Measurements from ENCODE around the gene OTUB2. TPM values are rescaled to one million over a fixed set of nuclear protein-coding genes. Genes with fewer than 3 reads are reported as not detected.

Gene OTUB2
- total RNA-seq, 4 donors from 2014 or later: 0.42 to 0.63 (median 0.52) TPM; not detected in 1

DNA sequence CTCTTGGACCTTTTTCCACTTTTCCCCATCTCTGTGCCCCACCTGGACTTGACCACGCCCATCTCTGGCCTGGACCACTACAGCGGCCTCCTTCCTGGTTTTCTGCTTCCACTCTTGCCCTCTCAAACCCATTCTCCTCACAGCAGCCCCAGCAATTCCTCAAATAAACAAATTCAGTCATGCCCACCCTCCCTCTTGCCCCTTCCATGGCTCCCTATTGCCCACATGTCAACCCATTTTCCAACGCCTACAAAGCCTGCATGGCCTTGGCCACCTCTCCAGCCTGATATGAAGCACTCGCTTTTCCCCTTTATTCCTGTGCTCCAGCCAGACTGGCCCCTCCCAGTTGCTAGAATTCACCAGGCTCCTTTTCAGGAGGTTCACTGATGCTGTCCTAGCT is 5.9 kb upstream of the OTUB2 start:
- H3K9me3 ChIP-seq: no peaks in the 10 kb centered on the region
- DNase-seq (ENCODE audit: extremely low spot score): no peak
- intact Hi-C loops (cut with DNase I): loop anchor here (10.0 kb wide), 1 partner anchor 365 kb away; no protein-coding TSS in a partner anchor
- no peak for TF ChIP-seq POLR2A (IDR thresholded peaks at IDR 0.05; ENCODE audit: low read depth)
- TF ChIP-seq EP300 (IDR thresholded peaks at IDR 0.05): no peak
- TF ChIP-seq, protein P1, sequence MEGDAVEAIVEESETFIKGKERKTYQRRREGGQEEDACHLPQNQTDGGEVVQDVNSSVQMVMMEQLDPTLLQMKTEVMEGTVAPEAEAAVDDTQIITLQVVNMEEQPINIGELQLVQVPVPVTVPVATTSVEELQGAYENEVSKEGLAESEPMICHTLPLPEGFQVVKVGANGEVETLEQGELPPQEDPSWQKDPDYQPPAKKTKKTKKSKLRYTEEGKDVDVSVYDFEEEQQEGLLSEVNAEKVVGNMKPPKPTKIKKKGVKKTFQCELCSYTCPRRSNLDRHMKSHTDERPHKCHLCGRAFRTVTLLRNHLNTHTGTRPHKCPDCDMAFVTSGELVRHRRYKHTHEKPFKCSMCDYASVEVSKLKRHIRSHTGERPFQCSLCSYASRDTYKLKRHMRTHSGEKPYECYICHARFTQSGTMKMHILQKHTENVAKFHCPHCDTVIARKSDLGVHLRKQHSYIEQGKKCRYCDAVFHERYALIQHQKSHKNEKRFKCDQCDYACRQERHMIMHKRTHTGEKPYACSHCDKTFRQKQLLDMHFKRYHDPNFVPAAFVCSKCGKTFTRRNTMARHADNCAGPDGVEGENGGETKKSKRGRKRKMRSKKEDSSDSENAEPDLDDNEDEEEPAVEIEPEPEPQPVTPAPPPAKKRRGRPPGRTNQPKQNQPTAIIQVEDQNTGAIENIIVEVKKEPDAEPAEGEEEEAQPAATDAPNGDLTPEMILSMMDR (IDR thresholded peaks at IDR 0.05): no peak
- no peak for TF ChIP-seq POLR2AphosphoS5 (IDR thresholded peaks at IDR 0.05)
- H3K27me3 ChIP-seq: no peaks in the 10 kb centered on the region
- H3K36me3 ChIP-seq: no peaks in the 10 kb centered on the region
- H3K4me1 ChIP-seq: no peaks in the 10 kb centered on the region
- no peak overlapping the region for H3K27ac ChIP-seq (replicated peaks in 1 of 4)
- H3K4me3 ChIP-seq: no peak overlapping the region
- WGBS: 88% methylated on average over 4 of the region's 4 CpGs

DNA sequence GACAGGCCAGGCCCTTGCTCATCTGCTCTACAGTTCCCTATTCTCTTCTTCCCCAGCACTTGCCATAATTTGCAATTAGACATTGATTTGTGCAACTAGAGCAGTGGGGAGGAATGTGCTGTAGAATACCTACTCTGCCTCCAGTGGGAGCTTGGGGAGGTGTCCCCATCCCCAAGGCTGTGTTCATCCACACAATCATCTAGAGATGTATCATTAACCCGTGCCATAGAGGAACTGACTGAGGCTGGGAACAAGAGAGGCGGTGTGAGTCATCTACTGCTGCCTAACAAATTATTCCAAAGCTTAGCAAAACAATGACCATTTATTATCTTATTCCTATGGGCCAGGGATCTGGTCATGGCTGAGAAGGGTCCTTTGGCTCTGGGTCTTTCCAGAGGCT is 5.1 kb upstream of the OTUB2 start:
- 95% methylated on average over 2 of the region's 2 CpGs for WGBS
- DNase-seq (ENCODE audit: extremely low spot score): no peak
- Histone ChIP-seq H3K36me3 (no peaks in the 10 kb centered on the region), H3K27ac (replicated peaks in 1 of 4) (no peak overlapping the region), H3K4me3 (no peak overlapping the region), H3K9me3 (no peaks in the 10 kb centered on the region), H3K4me1 (peaks cover 0 to 5% (median 0%) of the 10 kb centered on the region in 4 donors), H3K27me3 (no peaks in the 10 kb centered on the region)
- TF ChIP-seq, protein P1 (IDR thresholded peaks at IDR 0.05): no peak
- no peak for TF ChIP-seq POLR2A (IDR thresholded peaks at IDR 0.05; ENCODE audit: low read depth)
- no peak for TF ChIP-seq EP300 (IDR thresholded peaks at IDR 0.05)
- no peak for TF ChIP-seq POLR2AphosphoS5 (IDR thresholded peaks at IDR 0.05)
- intact Hi-C loops (cut with DNase I): loop anchor here (10.0 kb wide), 1 partner anchor 366 kb away; no protein-coding TSS in a partner anchor

DNA sequence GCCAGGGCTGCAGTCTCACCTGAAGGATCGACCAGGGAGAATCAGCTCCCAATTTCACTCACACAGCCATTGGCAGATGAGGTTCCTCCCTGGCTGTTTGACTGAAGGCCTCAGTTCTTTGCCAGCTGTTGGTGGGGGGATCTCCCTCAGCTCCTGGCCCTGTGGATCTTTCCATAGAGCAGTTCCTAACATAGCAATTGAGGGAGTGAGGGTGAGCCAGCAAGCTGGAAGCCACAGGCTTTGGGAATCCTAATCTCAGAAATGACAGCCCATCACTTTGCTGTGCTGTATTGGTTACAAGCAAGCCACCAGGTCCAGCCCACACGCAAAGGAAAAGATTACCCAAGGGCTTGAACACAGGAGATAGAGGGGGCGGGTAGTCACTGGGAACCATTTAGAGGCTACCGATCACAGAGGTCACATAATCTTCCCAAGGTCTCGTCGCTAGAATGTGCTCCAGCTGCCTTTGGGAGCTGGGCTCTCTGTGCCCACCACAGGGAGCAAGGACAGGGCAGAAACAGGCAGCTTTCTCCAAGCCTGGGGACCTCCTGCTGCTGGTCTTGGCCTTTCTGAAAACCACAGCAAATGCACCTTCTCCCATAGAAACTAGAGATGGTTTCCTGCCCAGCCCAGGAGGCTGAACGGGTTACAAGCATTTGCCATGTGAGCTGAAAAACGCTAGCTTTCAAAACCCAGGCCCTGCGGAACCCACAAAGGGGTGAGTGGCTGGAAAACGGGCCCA is 4.6 kb upstream of the OTUB2 start:
- intact Hi-C loops (cut with DNase I): loop anchor here (10.0 kb wide), 1 partner anchor 367 kb away; no protein-coding TSS in a partner anchor
- Histone ChIP-seq H3K4me1 (peaks cover 1 to 9% (median 3%) of the 10 kb centered on the region in 4 donors), H3K27ac (replicated peaks in 1 of 4) (no peak overlapping the region), H3K27me3 (no peaks in the 10 kb centered on the region), H3K9me3 (no peaks in the 10 kb centered on the region), H3K4me3 (no peak overlapping the region), H3K36me3 (no peaks in the 10 kb centered on the region)
- 78% methylated on average over 5 of the region's 10 CpGs for WGBS
- TF ChIP-seq, protein P1 (IDR thresholded peaks at IDR 0.05): no peak
- no peak for TF ChIP-seq POLR2AphosphoS5 (IDR thresholded peaks at IDR 0.05)
- TF ChIP-seq EP300 (IDR thresholded peaks at IDR 0.05): no peak
- no peak for TF ChIP-seq POLR2A (IDR thresholded peaks at IDR 0.05; ENCODE audit: low read depth)
- DNase-seq (ENCODE audit: extremely low spot score): no peak

DNA sequence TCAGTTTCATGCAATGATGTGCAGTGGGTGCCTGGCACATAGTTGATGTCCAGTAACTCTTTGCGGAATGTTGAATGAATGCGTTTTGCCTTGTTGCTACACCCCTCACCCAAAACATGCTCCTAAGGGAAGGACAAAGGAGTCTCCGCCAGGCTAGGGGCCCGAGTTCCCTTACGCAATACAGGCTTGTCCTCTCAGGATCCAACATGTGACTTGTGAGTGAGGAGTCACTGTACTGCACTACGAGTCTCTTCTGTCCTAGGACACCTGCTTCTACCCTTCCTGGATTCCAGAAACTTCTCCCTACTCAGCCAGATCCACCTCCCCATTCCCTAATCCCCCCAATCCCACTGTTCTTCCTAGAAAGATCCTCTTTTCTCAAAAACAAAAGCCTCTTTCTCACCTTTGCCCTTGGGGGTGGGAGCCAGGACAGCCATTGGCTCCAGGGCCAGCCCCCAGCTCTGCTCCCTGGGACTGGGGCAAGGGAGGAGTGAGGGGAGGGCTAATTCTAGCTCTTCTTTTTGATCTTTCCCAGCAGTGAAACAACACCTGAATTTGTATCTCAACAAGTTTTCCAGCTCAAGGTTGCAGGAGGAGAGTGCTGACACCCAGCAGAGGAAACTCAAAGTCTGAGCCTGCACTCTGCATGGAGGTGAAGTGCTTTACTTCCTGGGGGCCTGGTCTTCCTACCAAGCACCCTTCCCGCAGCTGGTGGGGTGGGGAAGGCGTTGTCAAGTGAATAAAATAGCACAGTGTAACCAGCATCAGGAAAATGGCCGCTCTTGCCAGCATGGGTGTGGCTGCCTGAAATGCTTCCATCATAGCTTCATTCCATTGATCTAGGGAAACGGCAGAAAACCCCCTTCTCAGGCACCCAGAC is 3.4 kb upstream of the OTUB2 start:
- intact Hi-C loops (cut with DNase I): loop anchor here (10.0 kb wide), 1 partner anchor 368 kb away; no protein-coding TSS in a partner anchor
- Histone ChIP-seq H3K9me3 (no peaks in the 10 kb centered on the region), H3K27ac (replicated peaks in 1 of 4) (no peak overlapping the region), H3K36me3 (no peaks in the 10 kb centered on the region), H3K4me3 (no peak overlapping the region), H3K4me1 (peaks cover 4 to 18% (median 13%) of the 10 kb centered on the region in 4 donors), H3K27me3 (no peaks in the 10 kb centered on the region)
- TF ChIP-seq POLR2AphosphoS5 (IDR thresholded peaks at IDR 0.05) (no peak), EP300 (IDR thresholded peaks at IDR 0.05) (no peak), POLR2A (IDR thresholded peaks at IDR 0.05; ENCODE audit: low read depth) (no peak)
- TF ChIP-seq, protein P1 (IDR thresholded peaks at IDR 0.05): no peak
- DNase-seq (ENCODE audit: extremely low spot score): no peak
- 73% methylated on average over 9 of the region's 10 CpGs for WGBS
